HG02981 (cell line): ENCODE measurements around the gene GRIFIN.
"Not testable (repeated sequence)": the region's sequence is repeated elsewhere in the genome, so short reads cannot be mapped to it uniquely, and the experiment has no call there.

Experiments used
- ATAC-seq: cut with Tn5 transposase; IDR thresholded peaks from one replicate; pipeline ENCODE4 v1.9.1; 2021; ENCODE audit warnings: mild to moderate bottlenecking, moderate library complexity; ENCODE audit not compliant: unreplicated experiment

Gene GRIFIN

GRCh38 chr7:2480070-2480408 lies 3.8 kb upstream of the GRIFIN start:
- ATAC-seq, result no peak

GRCh38 chr7:2479276-2480069 lies 3.3 kb upstream of the GRIFIN start:
- no peak for ATAC-seq

- ATAC-seq, result no peak
Observed at GRCh38 chr7:2478800-2479199, 2.6 kb upstream of the GRIFIN start.

GRCh38 chr7:2478399-2478785 lies 2.2 kb upstream of the GRIFIN start:
- no peak for ATAC-seq

- ATAC-seq, result no peak
Observed at GRCh38 chr7:2477447-2478398, 1.5 kb upstream of the GRIFIN start.

- no peak for ATAC-seq
Observed at GRCh38 chr7:2476776-2477446, 713 bp upstream of the GRIFIN start.

GRCh38 chr7:2475678-2476015 lies 551 bp downstream of the GRIFIN start:
- ATAC-seq, result no peak

GRCh38 chr7:2474813-2475677 lies 1.2 kb downstream of the GRIFIN start:
- no peak for ATAC-seq

GRCh38 chr7:2474224-2474623 lies 2.0 kb downstream of the GRIFIN start:
- no peak for ATAC-seq

GRCh38 chr7:2473496-2474180 lies 2.6 kb downstream of the GRIFIN start:
- no peak for ATAC-seq

- ATAC-seq, result no peak
Observed at GRCh38 chr7:2472739-2473138, 3.5 kb downstream of the GRIFIN start.

GRCh38 chr7:2471396-2471795 lies 4.8 kb downstream of the GRIFIN start:
- no peak for ATAC-seq

GRCh38 chr7:2471022-2471329 lies 5.2 kb downstream of the GRIFIN start:
- ATAC-seq, result no peak

- no peak for ATAC-seq
Observed at GRCh38 chr7:2470204-2471021, 5.8 kb downstream of the GRIFIN start.

- ATAC-seq, result not testable (repeated sequence)
Observed at GRCh38 chr7:2469460-2470203, 6.6 kb downstream of the GRIFIN start.

- no peak for ATAC-seq
Observed at GRCh38 chr7:2468227-2468626, 8.0 kb downstream of the GRIFIN start.

GRCh38 chr7:2466675-2467074 lies 9.5 kb downstream of the GRIFIN start:
- no peak for ATAC-seq

- no peak for ATAC-seq
Observed at GRCh38 chr7:2465928-2466327, 10.3 kb downstream of the GRIFIN start.

- no peak for ATAC-seq
Observed at GRCh38 chr7:2462731-2463130, 13.5 kb downstream of the GRIFIN start.
